MCF 10A (cell line): ENCODE measurements around the gene SPTBN5. TPM values are rescaled to one million over a fixed set of nuclear protein-coding genes. Genes with fewer than 3 reads are reported as not detected.
A peak's percentile ranks its signal among the peaks of the same experiment; 100 is the strongest.

Experiments used
- BruUV-seq: library from RNA; stranded (reverse); fragments of 400-500 nt; replicated peaks from 2 replicates; lab custom pipeline; 2021; lab: Mats Ljungman, UMichigan
- CTCF ChIA-PET: fragments of 300-600 bp; sonication (Branson Sonifier 250); formaldehyde crosslinking; extraction: SDS; loops from one replicate; lab custom pipeline; 2021; ENCODE audit warnings: antibody characterized with exemption, inconsistent platforms; lab: Yijun Ruan, JAX
- POLR2A ChIA-PET: fragments of 300-600, 350-650 bp; sonication (Branson Sonifier 250); formaldehyde crosslinking; extraction: SDS; loops from one replicate; lab custom pipeline; 2020; ENCODE audit warnings: antibody characterized with exemption, inconsistent platforms; lab: Yijun Ruan, JAX
- DNase-seq: peaks from one replicate; pipeline ENCODE4 v3.0.0-alpha.2; 2018; ENCODE audit not compliant: unreplicated experiment
- H3K27ac Mint-ChIP-seq: one replicate; pipeline ENCODE4 v1.8.0; 2022; ENCODE audit warnings: mild to moderate bottlenecking, low read depth, mixed read lengths; ENCODE audit not compliant: unreplicated experiment
- H3K27me3 Mint-ChIP-seq: one replicate; pipeline ENCODE4 v1.8.0; 2022; ENCODE audit warnings: mixed read lengths; ENCODE audit not compliant: insufficient read depth, unreplicated experiment
- H3K36me3 Mint-ChIP-seq: one replicate; pipeline ENCODE4 v1.8.0; 2022; ENCODE audit warnings: mild to moderate bottlenecking, moderate library complexity, mixed read lengths; ENCODE audit not compliant: insufficient read depth, unreplicated experiment
- H3K4me1 Mint-ChIP-seq: one replicate; pipeline ENCODE4 v1.8.0; 2022; ENCODE audit warnings: mixed read lengths; ENCODE audit not compliant: insufficient read depth, unreplicated experiment
- H3K4me3 Mint-ChIP-seq: one replicate; pipeline ENCODE4 v1.8.0; 2022; ENCODE audit warnings: mild to moderate bottlenecking, moderate library complexity, mixed read lengths; ENCODE audit not compliant: unreplicated experiment
- H3K9me3 Mint-ChIP-seq: one replicate; pipeline ENCODE4 v1.8.0; 2022; ENCODE audit warnings: mixed read lengths; ENCODE audit not compliant: unreplicated experiment
- intact Hi-C: fragments of 100-400 bp; cut with micrococcal nuclease; formaldehyde crosslinking; loops from 2 replicates; pipeline ENCODE4 v1.14.1; 2022
- total RNA-seq: library from RNA; stranded (reverse); gene quantifications from 2 replicates; pipeline ENCODE4 v1.2.3, GENCODE V29; 2022
- TF ChIP-seq, protein P1 (sequence below): fragments of 200-600 bp; IDR thresholded peaks from one replicate; pipeline ENCODE4 v1.8.0; 2022; ENCODE audit warnings: antibody characterized with exemption, mild to moderate bottlenecking; ENCODE audit not compliant: unreplicated experiment

The SPTBN5 gene
- total RNA-seq, 1 experiment from 2014 or later: 1.1 TPM

- H3K27me3 Mint-ChIP-seq: no peaks in the 10 kb centered on the region
- intact Hi-C loops: loop anchor here (1.0 kb wide), 4 partner anchors 39 to 254 kb away; no protein-coding TSS in a partner anchor
- ChIA-PET POLR2A (interaction anchor here (0.6 to 15.9 kb wide), 4 partner anchors 11 to 120 kb away, joined by 3 to 486 read pairs (median 4); partner anchors contain the start of gene MAPKBP1), CTCF (interaction anchor here (0.6 to 6.6 kb wide), 29 partner anchors 10 to 1192 kb away, joined by 3 to 249 read pairs (median 4); partner anchors contain the start of gene MAPKBP1)
- DNase-seq: peak; percentile 82
- H3K36me3 Mint-ChIP-seq: peaks cover 35% of the 10 kb centered on the region
- TF ChIP-seq, protein P1, sequence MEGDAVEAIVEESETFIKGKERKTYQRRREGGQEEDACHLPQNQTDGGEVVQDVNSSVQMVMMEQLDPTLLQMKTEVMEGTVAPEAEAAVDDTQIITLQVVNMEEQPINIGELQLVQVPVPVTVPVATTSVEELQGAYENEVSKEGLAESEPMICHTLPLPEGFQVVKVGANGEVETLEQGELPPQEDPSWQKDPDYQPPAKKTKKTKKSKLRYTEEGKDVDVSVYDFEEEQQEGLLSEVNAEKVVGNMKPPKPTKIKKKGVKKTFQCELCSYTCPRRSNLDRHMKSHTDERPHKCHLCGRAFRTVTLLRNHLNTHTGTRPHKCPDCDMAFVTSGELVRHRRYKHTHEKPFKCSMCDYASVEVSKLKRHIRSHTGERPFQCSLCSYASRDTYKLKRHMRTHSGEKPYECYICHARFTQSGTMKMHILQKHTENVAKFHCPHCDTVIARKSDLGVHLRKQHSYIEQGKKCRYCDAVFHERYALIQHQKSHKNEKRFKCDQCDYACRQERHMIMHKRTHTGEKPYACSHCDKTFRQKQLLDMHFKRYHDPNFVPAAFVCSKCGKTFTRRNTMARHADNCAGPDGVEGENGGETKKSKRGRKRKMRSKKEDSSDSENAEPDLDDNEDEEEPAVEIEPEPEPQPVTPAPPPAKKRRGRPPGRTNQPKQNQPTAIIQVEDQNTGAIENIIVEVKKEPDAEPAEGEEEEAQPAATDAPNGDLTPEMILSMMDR: peak; percentile 87
- H3K27ac Mint-ChIP-seq: no peak overlapping the region
- H3K4me1 Mint-ChIP-seq: peaks cover 8% of the 10 kb centered on the region
- no TSS peak for BruUV-seq
- H3K9me3 Mint-ChIP-seq: no peaks in the 10 kb centered on the region
- no peak overlapping the region for H3K4me3 Mint-ChIP-seq
These were observed 82.2 kb downstream of the SPTBN5 start for GRCh38 chr15:41811432-41812195.

- TF ChIP-seq, protein P1: no peak
- no TSS peak for BruUV-seq
- Mint-ChIP-seq H3K4me1 (peaks cover 15% of the 10 kb centered on the region), H3K9me3 (no peaks in the 10 kb centered on the region), H3K4me3 (no peak overlapping the region), H3K36me3 (peaks cover 27% of the 10 kb centered on the region), H3K27me3 (no peaks in the 10 kb centered on the region), H3K27ac (peak overlapping the region; percentile 42)
- POLR2A ChIA-PET: interaction anchor here (0.6 to 15.9 kb wide), 3 partner anchors 18 to 119 kb away, joined by 3 to 486 read pairs (median 3); partner anchors contain the start of gene MAPKBP1
- CTCF ChIA-PET: interaction anchor here (0.6 to 6.6 kb wide), 21 partner anchors 9 to 1191 kb away, joined by 3 to 249 read pairs (median 4); partner anchors contain the start of gene MAPKBP1
- intact Hi-C loops: loop anchor here (1.0 kb wide), 4 partner anchors 39 to 254 kb away; no protein-coding TSS in a partner anchor
- DNase-seq: no peak
These were observed 83.0 kb downstream of the SPTBN5 start for GRCh38 chr15:41810651-41811431.

DNA sequence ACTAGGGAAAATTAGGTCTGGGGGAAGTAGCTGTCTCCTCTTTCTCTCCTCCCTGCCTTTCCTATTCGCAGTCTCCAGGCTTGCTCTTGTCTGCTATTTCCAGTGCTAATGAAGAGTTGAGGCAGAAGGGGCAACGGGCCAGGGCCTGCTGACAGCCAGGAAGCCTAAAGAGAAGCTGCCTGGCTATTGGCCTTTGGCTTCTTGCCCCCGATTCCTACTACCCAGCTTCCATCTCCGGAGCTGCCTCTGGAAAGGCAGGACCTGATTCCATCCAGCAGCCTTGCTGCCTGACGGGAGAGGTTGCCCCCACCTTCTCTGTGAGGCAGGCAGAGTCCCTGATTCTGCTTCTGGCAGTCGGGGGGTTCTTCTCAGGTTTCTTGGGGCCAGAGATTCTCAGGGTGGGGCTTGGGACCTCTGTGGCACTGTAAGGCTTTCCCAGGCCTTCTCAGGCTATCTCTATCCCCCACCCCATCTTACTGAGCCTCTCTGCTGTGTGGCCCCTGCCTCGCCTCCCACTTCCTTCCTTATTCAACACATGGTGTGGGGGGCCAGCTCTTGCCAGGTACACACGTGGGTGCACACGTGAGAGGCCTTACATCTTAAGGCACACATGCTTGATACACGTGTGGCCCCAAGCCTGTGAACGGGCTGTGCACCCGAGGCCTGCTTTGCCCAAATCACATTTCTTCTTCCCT lies 84.2 kb downstream of the SPTBN5 start:
- Mint-ChIP-seq H3K9me3 (no peaks in the 10 kb centered on the region), H3K27ac (peak overlapping the region; percentile 42), H3K36me3 (peaks cover 22% of the 10 kb centered on the region), H3K27me3 (no peaks in the 10 kb centered on the region), H3K4me3 (no peak overlapping the region), H3K4me1 (peaks cover 22% of the 10 kb centered on the region)
- TF ChIP-seq, protein P1: no peak
- no peak for DNase-seq
- no TSS peak for BruUV-seq
- ChIA-PET POLR2A (interaction anchor here (0.7 to 15.9 kb wide), 2 partner anchors 34 to 114 kb away, joined by 3 to 486 read pairs; partner anchors contain the start of gene MAPKBP1), CTCF (interaction anchor here (0.7 to 6.6 kb wide), 4 partner anchors 12 to 252 kb away, joined by 3 to 249 read pairs (median 22); partner anchors contain the start of gene MAPKBP1)
- intact Hi-C loops: no loop called here
